Thoracic aorta (tissue), 2 donors: Measurements from ENCODE around the gene IKBIP. TPM values are rescaled to one million over a fixed set of nuclear protein-coding genes. Genes with fewer than 3 reads are reported as not detected.

Source experiments
- ATAC-seq: fragments of 150-250 bp; one replicate; pipeline ENCODE4 v1.8.0; 2017; ENCODE audit warnings: low read depth; ENCODE audit not compliant: insufficient number of reproducible peaks, low FRiP score
- DNase-seq: peaks from one replicate; pipeline ENCODE4 v3.0.0-alpha.2; 2020; ENCODE audit warnings: low spot score
- H3K27ac ChIP-seq, 2 donors: fragments of 200-600 bp; sonication (generic); 1 replicate in 1 of 2; 2 replicates in 1 of 2; pipeline ENCODE4 v1.5.1; 2016; ENCODE audit warnings: mild to moderate bottlenecking in 2 of 2, moderate library complexity in 2 of 2
- H3K27me3 ChIP-seq: fragments of 200-600 bp; sonication (generic); replicated peaks from 2 replicates; pipeline ENCODE4 v1.6.0; 2016; ENCODE audit warnings: mild to moderate bottlenecking; ENCODE audit not compliant: insufficient read depth
- H3K36me3 ChIP-seq: fragments of 200-600 bp; sonication (generic); one replicate; pipeline ENCODE4 v1.5.1; 2016
- H3K4me1 ChIP-seq, 2 donors: fragments of 200-600 bp; sonication (generic); 1 replicate in 1 of 2; 2 replicates in 1 of 2; pipeline versions ENCODE4 v1.5.1 to v1.6.0; 2016; ENCODE audit warnings: low read depth in 2 of 2, mild to moderate bottlenecking in 1 of 2; ENCODE audit not compliant: control insufficient read depth in 1 of 2
- H3K4me3 ChIP-seq: fragments of 200-600 bp; sonication (generic); 2 replicates; pipeline ENCODE4 v1.5.1; 2016; ENCODE audit warnings: mild to moderate bottlenecking
- H3K9me3 ChIP-seq: fragments of 200-600 bp; sonication (generic); 2 replicates; pipeline ENCODE4 v1.5.1; 2016
- total RNA-seq, 2 donors: library from RNA; depleted of rRNA; stranded (reverse); fragments of >200 nt; gene quantifications; one replicate each; pipeline versions ENCODE4 v1.1.0 to v1.2.3, GENCODE V29; 2016
- TF ChIP-seq, protein P1 (sequence below): fragments of 200-600 bp; sonication (generic); IDR thresholded peaks from one replicate; pipeline ENCODE4 v1.5.1; 2019; ENCODE audit warnings: antibody characterized with exemption

Gene IKBIP
- total RNA-seq, 2 donors from 2014 or later: 12.3 to 15.2 TPM

DNA sequence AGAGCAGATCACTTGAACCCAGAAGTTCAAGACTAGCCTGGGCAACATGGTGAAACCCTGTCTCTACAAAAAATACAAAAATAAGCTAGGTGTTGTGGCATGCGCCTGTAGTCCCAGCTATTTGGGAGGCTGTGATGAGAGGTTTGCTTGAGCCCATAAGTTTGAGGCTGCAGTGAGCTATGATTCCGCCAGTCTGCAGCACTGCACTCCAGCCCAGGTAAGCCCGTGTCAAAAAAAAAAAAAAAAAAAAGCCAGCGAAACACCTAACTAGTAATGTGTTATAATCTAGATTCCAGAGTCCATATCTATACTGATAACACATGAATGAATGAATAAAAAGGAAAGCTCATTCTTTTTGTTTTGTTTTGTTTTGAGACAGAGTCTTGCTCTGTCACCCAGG lies 69.6 kb downstream of the IKBIP start:
- Histone ChIP-seq H3K27me3 (no peaks in the 10 kb centered on the region), H3K9me3 (no peaks in the 10 kb centered on the region), H3K4me1 (no peaks in the 10 kb centered on the region), H3K4me3 (no peak overlapping the region), H3K27ac (no peak overlapping the region), H3K36me3 (no peaks in the 10 kb centered on the region)
- DNase-seq (no peak), ATAC-seq (no peak)
- TF ChIP-seq, protein P1, sequence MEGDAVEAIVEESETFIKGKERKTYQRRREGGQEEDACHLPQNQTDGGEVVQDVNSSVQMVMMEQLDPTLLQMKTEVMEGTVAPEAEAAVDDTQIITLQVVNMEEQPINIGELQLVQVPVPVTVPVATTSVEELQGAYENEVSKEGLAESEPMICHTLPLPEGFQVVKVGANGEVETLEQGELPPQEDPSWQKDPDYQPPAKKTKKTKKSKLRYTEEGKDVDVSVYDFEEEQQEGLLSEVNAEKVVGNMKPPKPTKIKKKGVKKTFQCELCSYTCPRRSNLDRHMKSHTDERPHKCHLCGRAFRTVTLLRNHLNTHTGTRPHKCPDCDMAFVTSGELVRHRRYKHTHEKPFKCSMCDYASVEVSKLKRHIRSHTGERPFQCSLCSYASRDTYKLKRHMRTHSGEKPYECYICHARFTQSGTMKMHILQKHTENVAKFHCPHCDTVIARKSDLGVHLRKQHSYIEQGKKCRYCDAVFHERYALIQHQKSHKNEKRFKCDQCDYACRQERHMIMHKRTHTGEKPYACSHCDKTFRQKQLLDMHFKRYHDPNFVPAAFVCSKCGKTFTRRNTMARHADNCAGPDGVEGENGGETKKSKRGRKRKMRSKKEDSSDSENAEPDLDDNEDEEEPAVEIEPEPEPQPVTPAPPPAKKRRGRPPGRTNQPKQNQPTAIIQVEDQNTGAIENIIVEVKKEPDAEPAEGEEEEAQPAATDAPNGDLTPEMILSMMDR: no peak

Other genes with a start within 250 kb of the IKBIP start
- 10 to 100 TPM; 41.7 to 52.6 TPM for gene TMPO, start 129.2 kb downstream of the IKBIP start, total RNA-seq
- 100 to 1,000 TPM; 362 to 445 TPM for gene SLC25A3, start 51.1 kb downstream of the IKBIP start, total RNA-seq
- gene APAF1, start 502 bp upstream of the IKBIP start, total RNA-seq: 10 to 100 TPM; 16.0 to 19.8 TPM